ENCODE measurements around the gene NID1. TPM values are rescaled to one million over a fixed set of nuclear protein-coding genes. Genes with fewer than 3 reads are reported as not detected.

Gene NID1
- total and polyA plus RNA-seq, 2 experiments from 2014 or later: 32.1 to 54.3 TPM

DNA sequence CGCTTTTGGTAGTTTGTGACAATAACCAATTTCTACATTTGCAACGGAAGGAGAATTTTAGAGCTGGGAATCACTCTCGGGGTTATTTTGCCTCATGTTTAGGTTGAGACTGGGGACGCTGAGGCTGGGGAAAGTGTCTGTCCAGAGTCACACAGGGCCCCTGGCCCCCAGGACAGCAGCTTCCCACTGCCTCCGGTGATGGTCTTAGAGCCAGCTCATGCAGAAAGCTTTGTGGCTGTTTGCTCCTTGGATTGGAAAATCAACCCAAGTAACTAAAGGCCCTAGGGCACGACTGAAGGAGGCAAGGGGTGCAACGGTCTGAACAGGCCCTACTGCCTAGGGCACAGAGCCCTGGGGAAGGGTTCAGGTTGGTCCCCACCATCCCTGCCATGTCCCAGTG, 72.0 kb downstream of the NID1 start:
- no peaks in the 10 kb centered on the region for H3K4me1 ChIP-seq (ENCODE audit: low read depth)

GRCh38 chr1:235992346-235992745, 72.5 kb downstream of the NID1 start:
- no peaks in the 10 kb centered on the region for H3K27me3 ChIP-seq
- H3K4me3 ChIP-seq: no peak overlapping the region
- no peak for TF ChIP-seq CTCF (IDR thresholded peaks at IDR 0.05; ENCODE audit: low read depth, low read length)
- DNase-seq (ENCODE audit: low read depth in 1 of 2, low spot score in 1 of 2): no peak
- no peaks in the 10 kb centered on the region for H3K36me3 ChIP-seq
- H3K4me1 ChIP-seq (ENCODE audit: low read depth): no peaks in the 10 kb centered on the region
- H3K27ac ChIP-seq: no peak overlapping the region
- no peaks in the 10 kb centered on the region for H3K9me3 ChIP-seq (ENCODE audit: low read depth)

More for the DNA sequence above, 72.0 kb downstream of the NID1 start:
- Histone ChIP-seq H3K27ac (no peak overlapping the region), H3K36me3 (no peaks in the 10 kb centered on the region), H3K27me3 (no peaks in the 10 kb centered on the region), H3K9me3 (ENCODE audit: low read depth) (no peaks in the 10 kb centered on the region), H3K4me3 (no peak overlapping the region)
- DNase-seq (ENCODE audit: low read depth in 1 of 2, low spot score in 1 of 2): no peak
- TF ChIP-seq CTCF (IDR thresholded peaks at IDR 0.05; ENCODE audit: low read depth, low read length): no peak

DNA sequence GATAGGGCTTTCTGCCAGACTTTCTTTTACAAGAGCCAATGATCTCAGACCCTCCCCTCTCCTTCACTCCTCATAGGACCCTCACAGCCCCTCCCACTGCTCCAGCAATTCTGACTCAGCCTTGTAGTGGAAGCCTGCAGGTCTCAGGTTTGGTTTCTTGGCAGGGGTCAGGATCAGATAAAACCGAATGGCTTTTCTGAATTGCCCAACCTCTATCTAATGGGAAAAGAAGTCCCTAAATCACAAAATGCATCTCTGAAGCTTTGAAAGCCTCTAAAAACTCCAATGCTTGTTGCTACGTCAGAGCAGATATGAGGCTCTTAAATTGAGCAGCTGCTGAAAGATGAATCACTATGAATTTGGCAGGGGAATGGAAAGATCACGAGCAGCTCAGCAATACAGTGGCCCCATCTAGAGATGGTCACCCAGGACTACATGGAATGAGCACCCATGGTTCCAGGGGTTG, 74.5 kb downstream of the NID1 start:
- DNase-seq (ENCODE audit: low read depth in 1 of 2, low spot score in 1 of 2): peak in 1 of 2 donors; percentile 96
- H3K27ac ChIP-seq: no peak overlapping the region
- no peaks in the 10 kb centered on the region for H3K4me1 ChIP-seq (ENCODE audit: low read depth)
- H3K36me3 ChIP-seq: no peaks in the 10 kb centered on the region
- H3K9me3 ChIP-seq (ENCODE audit: low read depth): no peaks in the 10 kb centered on the region
- H3K27me3 ChIP-seq: no peaks in the 10 kb centered on the region
- H3K4me3 ChIP-seq: no peak overlapping the region
- peak; percentile 49 for TF ChIP-seq CTCF (IDR thresholded peaks at IDR 0.05; ENCODE audit: low read depth, low read length)

DNA sequence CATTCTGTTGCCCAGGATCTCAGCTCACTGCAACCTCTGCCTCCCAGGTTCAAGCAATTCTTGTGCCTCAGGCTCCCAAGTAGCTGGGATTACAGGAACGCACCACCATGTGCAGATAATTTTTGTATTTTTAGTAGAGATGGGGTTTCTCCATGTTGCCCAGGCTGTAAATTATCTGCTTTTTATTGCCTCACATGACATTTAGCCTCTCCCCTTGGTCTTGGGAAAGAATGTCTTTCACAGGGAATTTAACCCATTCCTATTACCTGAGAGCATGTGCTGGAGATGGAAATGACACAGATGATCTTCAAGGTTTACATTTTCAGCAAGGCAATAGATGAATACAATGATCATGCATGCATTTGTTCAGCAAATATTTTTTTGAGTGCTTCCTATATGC, 75.8 kb downstream of the NID1 start:
- Histone ChIP-seq H3K27me3 (no peaks in the 10 kb centered on the region), H3K4me3 (no peak overlapping the region), H3K36me3 (no peaks in the 10 kb centered on the region), H3K27ac (no peak overlapping the region), H3K4me1 (ENCODE audit: low read depth) (no peaks in the 10 kb centered on the region), H3K9me3 (ENCODE audit: low read depth) (no peaks in the 10 kb centered on the region)
- DNase-seq (ENCODE audit: low read depth in 1 of 2, low spot score in 1 of 2): no peak
- no peak for TF ChIP-seq CTCF (IDR thresholded peaks at IDR 0.05; ENCODE audit: low read depth, low read length)

GRCh38 chr1:235986869-235987268, 78.0 kb downstream of the NID1 start:
- DNase-seq (ENCODE audit: low read depth in 1 of 2, low spot score in 1 of 2): peak in 1 of 2 donors; percentile 29
- Histone ChIP-seq H3K27me3 (no peaks in the 10 kb centered on the region), H3K4me1 (ENCODE audit: low read depth) (no peaks in the 10 kb centered on the region), H3K27ac (no peak overlapping the region), H3K9me3 (ENCODE audit: low read depth) (no peaks in the 10 kb centered on the region), H3K36me3 (no peaks in the 10 kb centered on the region), H3K4me3 (no peak overlapping the region)
- TF ChIP-seq CTCF (IDR thresholded peaks at IDR 0.05; ENCODE audit: low read depth, low read length): no peak

All from cardiac muscle cell (in vitro differentiated cells and primary cell).